ENCODE results near the gene PCTP. TPM values are rescaled to one million over a fixed set of nuclear protein-coding genes. Genes with fewer than 3 reads are reported as not detected.

Gene PCTP
- total RNA-seq, 4 donors from 2014 or later, result 8.6 to 581 (median 35.0) TPM

GRCh38 chr17:55818026-55818425, 67.2 kb downstream of the PCTP start:
- H3K9me3 ChIP-seq, result no peaks in the 10 kb centered on the region
- no peaks in the 10 kb centered on the region for H3K27me3 ChIP-seq
- H3K27ac ChIP-seq, result no peak overlapping the region
- in situ Hi-C loops (cut with MboI; ENCODE audit: low pct_ligation_motif_present in 1 of 4, low pct_unique_long_range_greater_than_20kb in 1 of 4, low sequenced_read_pairs in 3 of 4) (no loop called here), intact Hi-C loops (cut with DNase I; ENCODE audit: low total_unique reads) (no loop called here)
- H3K4me1 ChIP-seq, result no peaks in the 10 kb centered on the region
- 68 to 78% methylated on average over 3 of the region's 3 CpGs for WGBS, 2 donors (ENCODE audit: low coverage in 1 of 2)
- no peak overlapping the region for H3K4me3 ChIP-seq
- no peaks in the 10 kb centered on the region for H3K36me3 ChIP-seq
- TF ChIP-seq POLR2AphosphoS5 (IDR thresholded peaks at IDR 0.05) (no peak), EP300 (IDR thresholded peaks at IDR 0.05; ENCODE audit: low read depth) (no peak), POLR2A (IDR thresholded peaks at IDR 0.05) (no peak)
- TF ChIP-seq, protein P1, sequence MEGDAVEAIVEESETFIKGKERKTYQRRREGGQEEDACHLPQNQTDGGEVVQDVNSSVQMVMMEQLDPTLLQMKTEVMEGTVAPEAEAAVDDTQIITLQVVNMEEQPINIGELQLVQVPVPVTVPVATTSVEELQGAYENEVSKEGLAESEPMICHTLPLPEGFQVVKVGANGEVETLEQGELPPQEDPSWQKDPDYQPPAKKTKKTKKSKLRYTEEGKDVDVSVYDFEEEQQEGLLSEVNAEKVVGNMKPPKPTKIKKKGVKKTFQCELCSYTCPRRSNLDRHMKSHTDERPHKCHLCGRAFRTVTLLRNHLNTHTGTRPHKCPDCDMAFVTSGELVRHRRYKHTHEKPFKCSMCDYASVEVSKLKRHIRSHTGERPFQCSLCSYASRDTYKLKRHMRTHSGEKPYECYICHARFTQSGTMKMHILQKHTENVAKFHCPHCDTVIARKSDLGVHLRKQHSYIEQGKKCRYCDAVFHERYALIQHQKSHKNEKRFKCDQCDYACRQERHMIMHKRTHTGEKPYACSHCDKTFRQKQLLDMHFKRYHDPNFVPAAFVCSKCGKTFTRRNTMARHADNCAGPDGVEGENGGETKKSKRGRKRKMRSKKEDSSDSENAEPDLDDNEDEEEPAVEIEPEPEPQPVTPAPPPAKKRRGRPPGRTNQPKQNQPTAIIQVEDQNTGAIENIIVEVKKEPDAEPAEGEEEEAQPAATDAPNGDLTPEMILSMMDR (IDR thresholded peaks at IDR 0.05), result no peak
- DNase-seq, result no peak

DNA sequence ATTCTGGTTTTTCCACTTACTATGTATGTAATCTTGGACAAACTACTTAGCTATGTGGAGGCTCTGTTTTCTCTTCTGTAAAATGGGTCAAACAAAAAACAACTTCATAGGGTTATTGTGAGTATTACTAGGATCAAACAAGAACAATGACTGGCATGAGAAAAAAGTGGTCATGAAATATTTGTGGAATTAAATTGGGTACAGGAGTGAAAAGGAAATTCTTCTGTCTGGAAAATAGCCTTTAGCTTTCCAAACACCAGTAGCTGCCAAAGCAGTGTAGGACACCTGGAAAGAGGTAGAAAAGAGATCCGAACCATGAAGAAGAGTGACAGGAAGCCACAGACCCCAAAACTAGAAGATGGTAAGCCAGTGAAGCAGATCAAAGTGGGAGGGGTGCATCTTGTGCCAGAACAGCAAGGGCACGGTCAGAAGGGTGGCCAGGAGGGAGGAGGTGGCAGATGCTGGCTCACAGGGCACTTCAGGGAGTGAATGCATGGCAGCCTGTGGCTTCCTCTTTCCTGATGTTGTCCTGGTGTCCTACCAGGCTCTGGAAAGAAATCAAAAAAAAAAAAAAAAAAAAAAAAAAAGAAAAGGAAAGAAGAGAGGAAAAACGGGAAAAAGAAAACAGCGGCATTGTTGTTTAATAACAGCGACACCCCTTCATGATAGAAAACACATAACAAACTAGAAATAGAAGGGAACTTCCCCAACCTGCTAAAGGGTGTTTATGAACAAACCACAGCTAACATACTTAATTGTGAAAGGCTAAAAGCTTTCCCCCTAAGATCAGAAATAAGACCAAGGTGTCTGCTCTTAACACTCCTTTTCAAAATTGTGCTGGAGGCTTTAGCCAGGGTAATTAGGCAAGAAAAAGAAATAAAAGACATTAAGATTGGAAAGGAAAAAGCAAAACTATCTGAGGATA, 67.9 kb downstream of the PCTP start:
- in situ Hi-C loops (cut with MboI; ENCODE audit: low pct_ligation_motif_present in 1 of 4, low pct_unique_long_range_greater_than_20kb in 1 of 4, low sequenced_read_pairs in 3 of 4), result no loop called here
- intact Hi-C loops (cut with DNase I; ENCODE audit: low total_unique reads), result no loop called here
- no peak for DNase-seq
- Histone ChIP-seq H3K9me3 (no peaks in the 10 kb centered on the region), H3K36me3 (no peaks in the 10 kb centered on the region), H3K4me3 (no peak overlapping the region), H3K27ac (no peak overlapping the region), H3K27me3 (no peaks in the 10 kb centered on the region), H3K4me1 (no peaks in the 10 kb centered on the region)
- TF ChIP-seq POLR2A (IDR thresholded peaks at IDR 0.05) (no peak), POLR2AphosphoS5 (IDR thresholded peaks at IDR 0.05) (no peak), EP300 (IDR thresholded peaks at IDR 0.05; ENCODE audit: low read depth) (no peak)
- 70 to 77% methylated on average over 5 of the region's 5 CpGs for WGBS, 2 donors (ENCODE audit: low coverage in 1 of 2)

- H3K27ac ChIP-seq, result no peak overlapping the region
- DNase-seq, result no peak
- H3K4me3 ChIP-seq, result no peak overlapping the region
- intact Hi-C loops (cut with DNase I; ENCODE audit: low total_unique reads), result no loop called here
- H3K36me3 ChIP-seq, result no peaks in the 10 kb centered on the region
- no peaks in the 10 kb centered on the region for H3K27me3 ChIP-seq
- in situ Hi-C loops (cut with MboI; ENCODE audit: low pct_ligation_motif_present in 1 of 4, low pct_unique_long_range_greater_than_20kb in 1 of 4, low sequenced_read_pairs in 3 of 4), result no loop called here
- TF ChIP-seq, protein P1 (IDR thresholded peaks at IDR 0.05), result no peak
- TF ChIP-seq POLR2A (IDR thresholded peaks at IDR 0.05) (no peak), POLR2AphosphoS5 (IDR thresholded peaks at IDR 0.05) (no peak), EP300 (IDR thresholded peaks at IDR 0.05; ENCODE audit: low read depth) (no peak)
- no peaks in the 10 kb centered on the region for H3K4me1 ChIP-seq
- no peaks in the 10 kb centered on the region for H3K9me3 ChIP-seq
Observed at GRCh38 chr17:55820675-55821074, 69.8 kb downstream of the PCTP start.

GRCh38 chr17:55822028-55822427, 71.2 kb downstream of the PCTP start:
- in situ Hi-C loops (cut with MboI; ENCODE audit: low pct_ligation_motif_present in 1 of 4, low pct_unique_long_range_greater_than_20kb in 1 of 4, low sequenced_read_pairs in 3 of 4), result no loop called here

More at GRCh38 chr17:55822028-55822427, 71.2 kb downstream of the PCTP start:
- no peak overlapping the region for H3K27ac ChIP-seq
- H3K27me3 ChIP-seq, result no peaks in the 10 kb centered on the region
- H3K4me3 ChIP-seq, result no peak overlapping the region
- DNase-seq, result no peak
- intact Hi-C loops (cut with DNase I; ENCODE audit: low total_unique reads), result no loop called here
- H3K4me1 ChIP-seq, result no peaks in the 10 kb centered on the region
- TF ChIP-seq POLR2AphosphoS5 (IDR thresholded peaks at IDR 0.05), result no peak
- TF ChIP-seq POLR2A (IDR thresholded peaks at IDR 0.05), result no peak
- no peak for TF ChIP-seq EP300 (IDR thresholded peaks at IDR 0.05; ENCODE audit: low read depth)
- TF ChIP-seq, protein P1 (IDR thresholded peaks at IDR 0.05), result no peak
- WGBS, 2 donors (ENCODE audit: low coverage in 1 of 2), result 63 to 78% methylated on average over 2 to 4 of the region's 4 CpGs
- no peaks in the 10 kb centered on the region for H3K9me3 ChIP-seq
- H3K36me3 ChIP-seq, result no peaks in the 10 kb centered on the region

Measured in transverse colon (tissue), 4 donors.